NCI-H774 (cell line): ENCODE data around the gene LRIG1.

Source experiments
- DNase-seq: peaks from one replicate; lab custom pipeline; 2025; lab: John Stamatoyannopoulos, UW

The LRIG1 gene

DNA sequence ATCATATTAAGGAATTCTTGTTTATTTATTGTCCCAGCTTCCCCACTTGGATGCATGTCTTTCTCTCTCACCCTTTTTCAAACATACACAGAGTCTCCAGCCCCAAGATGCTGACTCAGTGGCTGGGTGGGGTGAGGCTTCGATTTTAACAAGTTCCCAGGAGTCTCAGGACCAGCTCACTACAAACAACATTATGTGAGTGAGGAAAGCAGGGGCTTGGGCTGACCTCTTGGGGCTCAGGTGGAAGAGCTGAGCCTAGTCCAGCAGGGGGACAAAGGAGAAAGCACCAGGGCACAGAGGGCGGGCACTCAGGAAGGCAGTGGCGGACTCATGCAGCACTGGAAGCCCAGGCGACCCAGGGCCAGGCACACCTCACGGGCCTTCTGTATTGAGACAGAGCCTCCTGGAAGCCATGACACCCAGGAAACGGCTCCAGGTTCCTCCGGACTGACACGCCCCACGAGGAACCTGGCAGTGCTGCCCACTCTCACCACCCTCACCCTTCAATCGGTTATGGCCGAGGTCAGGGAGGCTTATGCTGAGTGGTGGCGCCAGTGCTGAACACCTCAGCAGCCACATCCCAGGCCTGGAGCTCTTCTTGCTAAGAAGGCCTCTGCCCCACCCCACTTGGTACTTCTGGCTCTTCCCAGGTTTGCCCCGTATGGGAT is 97.4 kb downstream of the LRIG1 start:
- DNase-seq, result no peak

DNA sequence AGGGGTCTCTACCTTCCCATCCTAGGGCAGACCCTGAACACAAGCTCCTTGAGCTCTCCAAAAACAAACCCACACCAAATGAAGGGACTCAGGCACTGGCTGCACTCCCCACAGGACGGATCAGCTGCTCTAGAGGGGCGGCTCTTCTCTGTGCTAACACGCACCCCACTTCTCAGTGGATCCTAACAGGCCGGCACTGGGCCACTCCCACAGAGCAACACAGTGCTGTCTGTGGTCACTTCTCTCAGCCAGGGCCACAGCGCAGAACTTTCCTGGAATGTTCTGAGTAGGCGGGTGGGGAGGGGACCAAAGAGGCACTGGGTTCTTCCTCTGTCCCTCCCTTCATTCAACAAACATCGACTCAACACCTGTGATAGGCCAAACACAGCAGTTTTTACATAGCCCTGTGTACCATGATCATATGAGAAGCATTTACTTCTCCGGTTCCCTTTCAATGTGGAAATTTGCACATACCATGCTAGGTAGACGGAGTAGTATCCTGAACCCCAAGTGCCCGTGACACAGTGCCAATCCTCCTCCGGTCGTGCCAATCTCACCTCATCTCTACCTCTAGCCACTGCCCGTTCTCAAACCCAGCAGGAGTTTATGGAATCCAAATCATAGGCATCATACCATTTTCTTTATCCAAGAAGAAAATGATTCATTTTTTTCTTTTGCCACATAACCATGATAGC is 98.1 kb downstream of the LRIG1 start:
- no peak for DNase-seq

GRCh38 chr3:66401675-66402491 is 98.9 kb downstream of the LRIG1 start:
- no peak for DNase-seq

DNA sequence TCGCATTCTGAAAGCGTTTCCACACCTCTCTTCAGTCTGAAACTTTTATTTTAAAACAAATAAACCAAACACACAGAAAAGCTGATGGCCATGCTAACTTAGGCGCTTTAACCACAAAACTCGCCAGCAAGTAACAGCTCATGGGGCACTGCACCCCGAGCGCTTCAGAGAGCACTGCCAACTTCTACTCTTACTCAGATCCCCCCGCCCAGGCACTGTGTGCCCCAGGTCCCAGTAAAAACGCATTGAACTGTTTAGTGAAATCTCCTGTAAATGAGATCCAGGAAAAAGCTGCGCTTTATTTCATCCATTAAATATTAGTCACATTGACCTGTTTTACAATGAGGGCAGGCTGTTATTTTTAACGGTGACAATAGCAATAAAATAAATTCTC is 99.7 kb downstream of the LRIG1 start:
- no peak for DNase-seq

- no peak for DNase-seq
Observed at GRCh38 chr3:66400411-66401156, 100.2 kb downstream of the LRIG1 start.

DNA sequence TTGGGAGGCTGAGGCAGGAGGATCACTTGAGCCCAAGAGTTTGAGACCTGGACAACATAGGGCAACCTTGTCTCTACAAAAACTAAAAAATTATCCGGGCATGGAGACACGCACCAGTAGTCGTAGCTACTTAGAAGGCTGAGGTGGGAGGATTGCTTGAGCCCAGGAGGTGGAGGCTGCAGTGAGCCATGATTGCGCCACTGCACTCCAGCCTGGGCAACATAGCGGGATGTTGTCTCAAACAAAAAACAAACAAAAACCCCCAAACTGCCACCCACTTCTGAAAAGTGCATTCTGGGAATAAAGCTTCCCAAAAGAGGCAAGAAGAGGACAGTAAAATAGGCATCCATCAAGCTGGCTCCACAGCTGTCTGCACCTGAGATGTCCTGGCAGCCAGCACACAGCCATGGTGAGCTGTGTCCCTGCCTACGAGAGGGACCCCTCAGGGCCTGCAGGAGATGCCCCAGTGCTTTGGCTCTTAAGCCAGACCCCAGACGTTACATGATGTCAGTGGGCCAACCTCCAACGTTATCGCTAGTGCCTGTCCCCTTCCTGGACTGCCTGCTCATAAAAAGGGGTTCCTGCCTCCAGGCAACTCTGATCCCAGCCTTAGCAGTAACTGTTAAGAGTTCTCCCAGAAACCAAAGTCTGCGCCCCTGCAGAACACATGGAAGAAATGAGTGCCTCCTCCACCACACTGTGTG is 101.1 kb downstream of the LRIG1 start:
- no peak for DNase-seq

- DNase-seq, result no peak
Observed at GRCh38 chr3:66398228-66399025, 102.4 kb downstream of the LRIG1 start.

DNA sequence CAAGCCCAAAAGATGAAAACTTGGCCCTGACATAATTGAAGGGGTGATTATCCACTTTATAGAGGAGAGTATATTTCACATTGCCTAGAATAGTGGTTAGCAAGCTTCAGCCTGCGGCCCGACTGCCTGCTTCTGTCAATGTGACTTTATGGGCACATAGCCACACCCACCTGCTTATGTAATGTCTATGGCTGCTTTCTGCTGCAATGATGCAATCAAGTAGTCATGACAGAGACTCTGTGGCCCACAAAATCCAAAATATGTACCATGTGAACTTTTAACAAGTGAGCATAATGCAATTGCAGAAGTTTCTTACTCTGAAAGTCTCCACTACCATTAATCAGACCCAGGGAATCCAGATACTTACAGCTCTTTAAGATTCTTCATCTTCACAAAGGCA is 103.1 kb downstream of the LRIG1 start:
- DNase-seq, result no peak

- no peak for DNase-seq
Observed at GRCh38 chr3:66396888-66397287, 103.9 kb downstream of the LRIG1 start.

DNA sequence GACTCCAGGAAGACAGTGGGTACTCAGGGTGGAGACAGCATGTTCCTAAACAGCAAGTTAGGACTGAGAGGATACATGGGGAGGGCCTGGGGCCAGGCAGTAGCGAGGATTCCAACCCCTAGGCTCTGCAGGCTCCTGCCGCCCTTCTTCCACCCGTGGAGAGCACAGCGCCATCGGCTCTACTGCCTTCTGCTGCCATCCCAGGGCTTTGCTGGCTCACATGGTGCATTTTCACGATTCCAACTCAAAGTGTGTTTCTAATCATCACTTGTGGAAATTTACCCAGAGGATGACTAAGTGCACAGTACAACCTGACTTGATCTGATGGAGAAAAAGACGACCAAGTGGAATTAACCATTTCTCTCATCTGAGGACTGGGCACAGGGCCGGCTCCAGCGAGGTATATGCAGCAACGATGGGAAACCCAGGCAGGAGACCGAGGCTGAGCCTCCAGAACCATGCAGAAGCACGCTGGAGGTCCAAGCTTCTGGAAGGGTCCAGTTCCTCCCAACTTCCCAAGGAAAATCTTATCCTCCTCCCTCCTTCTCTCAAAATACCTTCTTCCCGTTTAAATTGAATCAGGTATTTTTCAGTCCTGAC is 104.6 kb downstream of the LRIG1 start:
- DNase-seq, result no peak

- DNase-seq, result no peak
Observed at GRCh38 chr3:66395635-66396034, 105.2 kb downstream of the LRIG1 start.

GRCh38 chr3:66394753-66395249 is 106.0 kb downstream of the LRIG1 start:
- no peak for DNase-seq

DNA sequence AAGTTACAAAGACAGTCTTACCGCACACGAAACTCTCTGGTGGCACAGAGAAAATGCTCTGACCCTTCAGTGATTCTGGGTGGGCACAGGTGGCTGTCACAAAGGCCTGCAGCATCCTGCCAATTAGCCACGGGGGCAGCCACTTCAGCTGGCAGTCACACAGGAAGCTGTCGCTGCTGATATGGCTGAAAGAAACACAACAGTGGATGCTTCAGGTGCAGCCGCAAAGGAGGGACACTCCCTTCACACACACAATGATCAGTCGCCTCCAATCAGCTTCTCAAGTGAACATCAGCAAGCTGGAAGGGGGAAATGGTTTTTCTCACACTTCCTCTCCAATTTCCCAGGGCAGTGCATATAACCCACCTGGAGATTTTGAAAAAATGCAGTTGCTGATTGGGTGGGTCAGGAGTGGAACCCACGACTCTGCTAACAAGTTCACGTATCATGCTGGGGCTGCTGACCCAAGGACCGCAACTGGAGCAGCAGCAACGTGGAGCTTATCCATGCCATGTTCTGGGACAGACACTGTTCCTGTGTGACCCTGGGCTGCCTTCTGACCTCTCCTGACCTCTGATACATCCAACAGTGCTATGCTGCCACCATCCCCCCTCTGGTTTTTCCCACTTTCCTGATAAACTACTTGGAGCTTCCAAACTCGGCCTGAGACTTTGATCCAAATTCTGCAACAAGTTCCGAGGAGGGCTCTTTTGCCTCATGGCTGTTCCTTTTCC is 106.6 kb downstream of the LRIG1 start:
- no peak for DNase-seq

- DNase-seq, result no peak
Observed at GRCh38 chr3:66393333-66394005, 107.4 kb downstream of the LRIG1 start.

- DNase-seq, result no peak
Observed at GRCh38 chr3:66392966-66393332, 107.9 kb downstream of the LRIG1 start.

- no peak for DNase-seq
Observed at GRCh38 chr3:66392512-66392911, 108.3 kb downstream of the LRIG1 start.

GRCh38 chr3:66390013-66390412 is 110.8 kb downstream of the LRIG1 start:
- no peak for DNase-seq

GRCh38 chr3:66386925-66387650 is 113.7 kb downstream of the LRIG1 start:
- no peak for DNase-seq
